ENCODE results near the gene PLD5.
"Not testable (repeated sequence)": the region's sequence is repeated elsewhere in the genome, so short reads cannot be mapped to it uniquely, and the experiment has no call there.

The PLD5 gene

DNA sequence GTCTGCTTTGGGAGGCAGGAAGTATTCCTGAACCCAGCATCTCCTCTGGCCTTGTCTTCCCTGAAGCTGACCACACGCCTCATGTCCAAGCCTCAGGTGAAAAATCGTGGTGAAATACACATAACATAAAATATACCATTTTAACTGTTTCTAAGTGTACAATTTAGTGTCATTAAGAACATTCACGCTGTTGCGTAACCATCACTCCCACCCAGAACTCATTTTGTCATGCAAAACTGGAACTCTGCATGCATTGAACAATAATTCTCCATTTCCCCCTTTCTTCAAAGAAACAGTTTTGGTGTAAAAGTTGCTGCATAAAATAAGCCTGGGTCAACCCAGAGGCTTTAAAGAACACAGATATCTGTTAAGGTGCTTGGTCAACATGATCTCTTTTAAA lies 93.5 kb downstream of the PLD5 start:
- Histone ChIP-seq H3K4me3 (no peak overlapping the region), H3K27ac (no peak overlapping the region)

DNA sequence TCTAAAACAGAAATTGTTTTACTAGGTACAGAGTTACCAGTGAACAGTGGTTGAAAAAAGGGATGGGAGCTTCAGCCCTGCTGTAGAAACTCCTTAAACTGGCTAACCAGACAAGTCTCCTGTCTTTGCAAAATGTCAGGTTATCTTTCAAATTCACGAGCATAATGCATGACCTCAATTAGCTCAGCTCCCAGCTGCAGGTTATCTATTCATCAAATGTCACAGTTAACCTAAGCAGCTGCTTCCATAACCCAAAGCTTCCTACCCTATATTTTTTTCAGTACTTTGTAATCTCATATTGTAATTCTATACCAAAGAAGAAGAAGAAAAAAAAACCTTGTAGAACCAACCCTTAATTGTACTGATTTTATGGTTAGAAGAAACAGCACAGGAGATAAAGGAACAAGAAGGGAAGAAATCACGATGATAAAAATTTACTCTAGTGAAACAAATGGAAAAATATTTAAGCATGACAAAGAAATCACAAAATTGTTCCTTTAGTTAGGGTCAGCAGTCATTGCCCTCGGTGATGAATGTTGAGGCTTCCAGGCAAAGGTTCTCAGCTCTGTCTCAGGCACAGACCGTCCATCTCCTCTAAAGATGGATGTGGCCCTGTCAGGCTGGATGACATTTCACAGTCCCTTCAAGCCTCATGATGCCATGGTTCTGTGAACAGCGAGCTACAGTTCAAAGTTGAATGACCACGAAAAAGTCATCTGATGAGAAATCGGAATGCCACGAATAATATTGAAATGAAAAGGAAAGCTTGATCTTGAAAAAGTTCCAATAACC lies 95.9 kb downstream of the PLD5 start:
- Histone ChIP-seq H3K27ac (no peak overlapping the region), H3K4me3 (no peak overlapping the region)

DNA sequence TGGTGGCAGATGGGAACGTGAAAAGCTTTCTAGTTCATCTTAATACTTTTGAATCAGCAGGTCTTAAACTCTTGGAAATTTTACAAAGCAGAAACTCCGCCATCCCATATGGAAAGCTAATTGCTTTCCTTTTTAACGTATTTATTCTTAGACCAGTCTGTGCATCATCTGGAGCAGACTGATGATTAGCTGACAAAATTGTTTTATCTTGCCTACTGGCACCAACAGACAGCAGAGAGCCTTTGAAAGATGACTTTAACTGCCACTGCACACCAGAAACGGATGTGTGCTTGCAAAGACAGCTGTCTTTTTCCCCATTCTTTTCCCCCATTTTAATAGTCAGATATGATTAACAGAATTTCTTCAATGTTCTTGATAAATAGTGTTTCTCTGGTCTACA lies 97.0 kb downstream of the PLD5 start:
- H3K4me3 ChIP-seq = no peak overlapping the region
- H3K27ac ChIP-seq = no peak overlapping the region

DNA sequence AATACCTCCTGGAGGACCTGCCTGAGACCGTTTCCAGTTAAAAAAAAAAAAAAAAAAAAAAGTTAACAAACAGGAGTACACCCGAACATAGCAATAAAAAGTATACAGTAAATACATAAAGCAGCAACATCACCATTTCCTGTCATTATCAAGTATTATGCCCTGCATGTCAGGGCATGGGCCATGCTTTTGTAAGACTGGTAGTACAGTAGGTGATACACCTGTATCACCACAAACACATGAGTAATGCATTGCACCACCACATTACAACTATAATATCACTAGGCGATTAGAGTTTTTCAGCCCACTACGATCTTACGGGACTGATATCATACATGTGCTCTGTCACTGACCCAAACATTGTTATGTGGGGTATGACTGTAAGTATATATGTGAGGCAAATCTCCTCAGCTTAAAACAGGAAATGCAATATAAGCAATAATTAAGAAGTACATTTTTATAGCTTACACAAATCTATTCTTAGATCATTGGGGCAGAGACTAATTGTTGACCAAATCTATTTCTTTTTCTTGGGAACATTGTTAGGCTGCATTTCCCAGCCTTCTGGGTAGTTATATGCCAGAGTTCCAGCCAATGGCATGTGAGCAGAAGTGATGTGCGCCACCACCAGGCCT lies 98.1 kb downstream of the PLD5 start:
- Histone ChIP-seq H3K27ac (no peak overlapping the region), H3K4me3 (no peak overlapping the region)

DNA sequence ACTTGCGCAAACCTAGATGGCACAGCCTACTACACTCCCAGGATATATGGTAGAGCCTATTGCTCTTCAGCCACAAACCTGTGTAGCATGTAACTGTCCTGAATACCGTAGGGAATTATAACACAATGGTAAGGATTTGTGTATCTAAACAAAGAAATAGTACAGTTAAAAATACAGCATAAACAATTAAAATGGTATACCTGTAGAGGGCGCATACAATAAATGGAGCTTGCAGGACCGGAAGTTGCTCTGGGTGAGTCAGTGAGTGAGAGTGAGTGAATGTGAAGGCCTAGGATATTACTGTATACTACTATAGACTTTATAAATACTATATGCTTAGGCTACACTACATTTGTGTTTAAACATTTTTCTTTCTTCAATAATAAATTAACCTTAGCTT lies 99.3 kb downstream of the PLD5 start:
- H3K27ac ChIP-seq = no peak overlapping the region
- H3K4me3 ChIP-seq = no peak overlapping the region

DNA sequence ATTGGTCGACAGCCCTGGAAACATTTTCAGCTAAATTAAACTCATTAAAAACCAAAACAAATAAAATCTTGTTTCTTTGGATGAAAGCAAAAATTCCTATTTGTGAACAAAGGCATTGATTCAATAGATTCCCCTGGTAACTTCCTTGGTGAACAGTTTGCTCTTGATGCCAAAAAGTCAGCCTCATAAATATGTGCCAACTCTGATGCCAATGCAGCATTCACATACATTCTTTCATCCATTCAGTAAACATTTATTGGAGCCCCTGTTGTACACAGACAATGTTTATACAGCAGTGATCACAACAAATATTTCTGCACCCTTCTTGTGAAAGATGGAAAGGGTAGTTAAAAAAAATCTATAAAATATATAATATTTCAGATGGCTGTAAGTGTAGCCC lies 107.8 kb downstream of the PLD5 start:
- Histone ChIP-seq H3K27ac (no peak overlapping the region), H3K4me3 (no peak overlapping the region)

DNA sequence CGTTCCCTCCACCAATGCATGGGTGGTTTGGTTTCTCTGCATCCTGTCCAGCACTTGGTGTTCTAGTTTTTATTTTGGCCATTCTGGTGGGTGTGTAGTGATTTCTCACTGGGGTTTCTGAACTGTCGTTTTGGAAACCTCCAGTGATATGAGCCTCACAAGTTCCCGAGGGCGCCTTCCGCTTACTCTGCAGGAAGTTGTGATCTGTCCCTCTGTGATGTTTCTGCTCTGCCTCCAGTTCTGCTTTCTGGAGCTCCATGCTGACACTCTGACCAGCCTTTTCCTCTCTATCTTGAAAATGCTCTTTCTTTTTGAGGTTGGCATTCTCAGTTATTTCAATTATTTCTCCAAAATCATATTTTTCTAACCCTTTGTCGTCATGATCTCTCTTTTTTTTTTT lies 111.6 kb downstream of the PLD5 start:
- no peak overlapping the region for H3K27ac ChIP-seq
- no peak overlapping the region for H3K4me3 ChIP-seq

DNA sequence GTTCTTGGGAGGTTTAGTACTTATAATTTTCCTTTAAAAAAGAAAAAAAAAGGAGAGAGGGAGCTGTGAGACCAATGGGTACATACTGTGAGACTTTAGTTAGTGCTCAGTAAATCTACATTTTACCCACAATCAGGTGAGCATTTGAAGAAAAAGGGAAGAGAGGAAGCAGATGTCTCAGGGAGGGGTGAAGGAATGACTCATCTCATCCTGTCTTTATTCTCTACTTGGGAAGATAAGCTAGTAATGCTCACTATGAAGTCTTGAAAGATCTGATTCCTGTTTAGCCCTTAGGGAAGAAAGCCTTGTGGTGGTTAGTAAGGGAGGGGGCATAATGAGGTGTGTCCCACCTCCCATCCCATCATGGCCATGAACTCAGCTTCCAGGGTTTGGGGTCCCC lies 112.6 kb downstream of the PLD5 start:
- H3K4me3 ChIP-seq = no peak overlapping the region
- no peak overlapping the region for H3K27ac ChIP-seq

DNA sequence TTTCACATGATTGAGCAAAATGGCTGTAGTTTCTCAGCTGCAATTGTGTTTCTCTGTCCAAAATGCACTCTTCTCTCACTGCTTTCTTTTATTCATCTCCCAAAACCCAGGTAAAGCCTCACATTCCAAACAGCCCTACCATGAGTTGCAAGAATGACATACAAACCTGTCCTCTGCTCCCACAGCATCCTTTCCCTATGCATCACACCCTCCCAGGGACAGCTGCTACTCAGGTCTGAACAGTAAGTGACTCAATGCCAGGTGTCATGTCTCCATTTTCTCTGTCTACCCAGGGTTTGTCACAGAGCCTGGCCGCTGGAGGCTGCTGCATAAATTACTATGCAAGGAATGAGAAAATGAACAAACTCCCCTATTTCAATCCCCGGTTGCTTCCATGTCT lies 118.5 kb downstream of the PLD5 start:
- Histone ChIP-seq H3K27ac (no peak overlapping the region), H3K4me3 (no peak overlapping the region)

DNA sequence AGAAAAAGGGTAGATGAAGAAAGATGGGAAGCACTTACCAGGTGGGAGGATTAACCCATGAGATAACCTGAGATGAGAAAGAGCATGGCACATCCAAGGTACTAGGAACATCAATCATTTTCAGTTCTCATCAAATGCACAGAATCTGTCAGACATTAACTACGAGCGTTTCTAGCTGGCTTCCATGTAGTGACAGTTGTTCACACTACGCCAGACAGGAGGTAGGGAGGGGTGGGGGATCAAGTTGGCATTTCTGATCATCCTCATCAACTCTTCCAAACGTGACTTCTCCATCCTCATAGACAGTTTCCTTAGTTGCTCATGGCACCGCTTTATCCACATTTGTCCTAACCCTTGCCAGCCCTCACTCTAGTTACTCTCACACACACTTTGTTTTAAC lies 120.2 kb downstream of the PLD5 start:
- H3K27ac ChIP-seq = no peak overlapping the region

DNA sequence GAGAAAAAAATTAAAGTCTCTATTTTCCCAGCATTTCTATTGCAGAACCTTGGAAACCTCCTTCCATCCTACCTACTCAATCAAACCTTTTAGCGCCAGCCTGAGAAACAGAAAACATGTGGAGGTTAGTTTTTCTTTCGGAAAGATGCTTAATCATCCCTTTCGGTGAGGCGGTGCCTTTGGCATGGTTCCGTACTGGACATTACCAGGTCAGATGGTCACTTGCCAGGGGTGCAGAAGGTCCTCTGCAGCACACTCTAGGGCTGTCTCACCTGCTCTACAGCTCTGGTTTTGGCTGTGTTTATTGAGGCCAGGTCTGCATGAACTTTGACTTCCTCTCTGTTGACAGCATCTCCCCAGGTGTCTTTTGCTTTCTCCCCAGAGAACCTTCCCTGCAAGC lies 121.5 kb downstream of the PLD5 start:
- no peak overlapping the region for H3K27ac ChIP-seq
- H3K4me3 ChIP-seq = no peak overlapping the region

More for the DNA sequence above, 120.2 kb downstream of the PLD5 start:
- no peak overlapping the region for H3K4me3 ChIP-seq

DNA sequence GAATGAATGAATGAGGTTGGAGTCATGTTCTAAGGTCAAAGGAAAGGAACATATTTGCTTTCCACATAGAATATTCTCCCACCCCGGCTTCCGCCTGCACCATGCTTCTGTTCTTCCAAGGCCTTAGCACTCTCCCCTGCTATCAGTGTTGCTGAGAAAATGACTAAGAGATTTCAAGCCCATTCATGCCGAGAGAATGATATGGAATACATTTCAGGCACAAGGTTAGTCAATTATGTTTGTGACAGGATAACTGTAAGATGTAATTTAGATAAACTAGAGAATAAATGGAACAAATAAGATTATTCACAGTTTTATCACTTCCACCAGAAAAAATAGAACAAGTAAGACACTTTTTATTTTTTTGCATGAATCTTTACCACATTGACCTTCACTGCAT lies 122.6 kb downstream of the PLD5 start:
- no peak overlapping the region for H3K27ac ChIP-seq
- no peak overlapping the region for H3K4me3 ChIP-seq

DNA sequence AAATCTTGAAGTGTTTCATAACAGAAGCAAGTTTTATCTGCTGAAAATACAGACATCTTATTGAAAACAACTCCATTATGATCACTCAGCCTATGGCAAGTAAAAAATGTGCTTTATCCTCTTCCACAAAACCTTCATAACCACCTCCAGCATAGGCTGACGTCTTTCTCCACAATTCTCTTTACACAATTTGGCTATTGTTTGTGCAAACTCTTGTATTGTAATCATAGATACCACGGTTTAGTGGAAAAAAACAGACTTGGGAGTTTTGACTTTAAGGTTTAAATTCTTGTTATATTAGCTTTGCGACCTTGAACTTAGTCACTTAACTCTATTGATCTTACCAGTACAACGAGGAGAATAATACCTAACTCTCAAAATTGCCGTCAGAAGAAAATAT lies 126.1 kb downstream of the PLD5 start:
- H3K4me3 ChIP-seq = no peak overlapping the region
- no peak overlapping the region for H3K27ac ChIP-seq

DNA sequence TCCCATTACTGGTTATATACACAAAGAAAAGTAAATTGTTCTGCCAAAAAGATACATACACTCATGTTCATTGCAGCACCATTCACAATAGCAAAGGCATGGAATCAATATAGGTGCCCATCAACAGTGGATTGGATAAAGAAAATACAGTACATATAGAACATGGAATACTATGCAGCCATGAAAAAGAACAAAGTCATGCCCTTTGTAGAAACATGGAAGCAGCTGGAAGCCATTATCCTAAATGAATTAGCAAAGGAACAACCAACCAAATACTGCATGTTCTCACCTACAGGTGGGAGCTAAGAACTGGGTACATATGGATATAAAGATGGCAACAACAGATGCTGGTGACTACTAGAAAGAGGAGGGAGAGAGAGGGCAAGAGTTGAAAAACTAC lies 132.6 kb downstream of the PLD5 start:
- H3K4me3 ChIP-seq = no peak overlapping the region
- H3K27ac ChIP-seq = no peak overlapping the region

DNA sequence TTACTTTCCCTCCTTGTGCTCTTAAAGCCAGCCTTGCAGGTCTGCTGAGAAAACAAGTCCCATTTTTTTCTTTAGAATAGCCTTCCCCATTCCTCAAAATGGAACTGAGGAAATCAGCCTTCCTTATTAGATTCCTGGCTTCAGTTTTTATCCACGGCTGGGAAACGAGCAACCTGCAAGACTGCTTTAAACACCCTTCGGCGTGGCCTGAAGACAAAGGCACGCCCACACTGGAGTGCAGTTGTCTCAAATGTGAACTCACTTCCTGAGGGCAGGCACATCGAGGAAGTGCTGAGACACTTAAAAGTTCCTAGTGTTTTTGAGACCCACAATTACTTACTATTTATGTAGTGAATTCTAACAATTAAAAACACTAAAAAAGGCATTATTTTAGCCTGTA lies 148.4 kb downstream of the PLD5 start:
- H3K4me3 ChIP-seq, H3K27ac ChIP-seq: not testable (repeated sequence)

DNA sequence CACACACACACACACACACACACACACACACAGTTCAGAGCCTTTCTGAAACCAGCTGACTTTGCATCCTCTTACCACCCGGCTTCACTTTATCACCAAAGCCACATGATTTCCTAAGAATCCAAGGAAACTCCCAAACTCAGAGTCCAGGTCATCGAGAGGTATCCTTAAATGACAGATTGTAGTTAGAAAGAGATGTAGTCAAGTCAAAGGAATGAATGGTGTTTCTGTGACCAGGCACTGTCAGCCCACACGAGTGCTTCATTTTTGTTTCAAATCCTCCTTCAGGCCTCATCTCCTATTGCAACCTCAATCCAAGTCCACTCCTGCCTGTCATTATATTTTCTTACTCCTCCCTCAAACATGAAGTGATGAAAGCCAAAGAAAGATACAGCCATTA lies 174.1 kb downstream of the PLD5 start:
- H3K27ac ChIP-seq, H3K4me3 ChIP-seq: not testable (repeated sequence)

DNA sequence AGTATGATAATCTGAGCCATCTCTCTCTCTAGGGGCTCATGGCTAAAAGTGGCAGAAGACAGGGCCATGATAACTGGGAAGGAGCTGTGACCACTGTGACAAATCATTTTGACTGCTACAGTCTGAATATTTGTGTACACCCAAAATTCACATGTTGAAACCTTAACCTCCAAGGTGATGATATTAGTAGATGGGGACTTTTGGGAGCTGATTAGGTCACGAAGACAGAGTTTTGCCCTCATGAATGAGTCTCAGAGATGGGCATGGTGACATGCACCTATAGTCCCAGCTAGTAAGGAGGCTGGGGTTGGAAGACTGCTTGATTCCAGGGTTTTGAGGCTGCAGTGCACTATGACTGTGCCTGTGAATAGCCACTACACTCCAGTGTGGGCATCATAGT lies 174.9 kb downstream of the PLD5 start:
- no peak overlapping the region for H3K27ac ChIP-seq
- no peak overlapping the region for H3K4me3 ChIP-seq

DNA sequence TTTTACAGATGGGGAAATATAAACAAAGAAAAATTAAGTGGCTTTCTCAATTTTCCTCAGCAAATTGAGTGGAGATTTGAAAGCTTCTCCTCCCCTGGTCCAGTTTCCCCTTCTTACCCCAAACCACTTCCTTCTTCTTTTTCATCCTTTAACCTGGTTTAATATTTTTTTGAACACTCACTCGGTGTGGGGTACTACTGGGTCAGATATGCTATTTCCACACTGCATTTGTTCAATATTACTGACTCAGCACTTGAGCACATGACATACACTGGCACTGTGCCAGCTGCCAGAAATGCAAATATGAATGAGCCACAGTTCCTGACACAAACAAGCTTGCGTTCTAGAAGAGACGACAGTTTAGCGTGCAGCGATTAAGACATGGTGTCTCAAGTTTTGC lies 193.6 kb downstream of the PLD5 start:
- H3K4me3 ChIP-seq, H3K27ac ChIP-seq: not testable (repeated sequence)

DNA sequence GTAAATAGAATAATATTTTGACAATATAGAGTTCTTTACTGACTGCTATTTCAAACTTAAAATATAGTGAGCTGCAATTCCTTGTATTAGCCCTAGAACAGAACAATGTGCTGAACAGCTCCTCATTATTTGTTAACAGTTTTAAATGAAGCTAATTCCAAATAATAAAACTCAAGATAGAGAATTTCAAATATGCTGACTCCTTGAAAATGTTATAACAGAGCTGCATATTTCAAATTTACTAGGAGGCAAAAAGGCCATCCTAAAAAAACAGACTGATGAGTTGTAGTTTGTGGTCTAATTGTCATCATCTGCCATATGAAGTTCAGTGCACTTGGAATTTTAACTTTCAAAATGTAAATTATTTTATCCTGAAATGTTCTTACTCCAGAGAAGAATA lies 197.1 kb downstream of the PLD5 start:
- H3K27ac ChIP-seq = not testable (repeated sequence)

DNA sequence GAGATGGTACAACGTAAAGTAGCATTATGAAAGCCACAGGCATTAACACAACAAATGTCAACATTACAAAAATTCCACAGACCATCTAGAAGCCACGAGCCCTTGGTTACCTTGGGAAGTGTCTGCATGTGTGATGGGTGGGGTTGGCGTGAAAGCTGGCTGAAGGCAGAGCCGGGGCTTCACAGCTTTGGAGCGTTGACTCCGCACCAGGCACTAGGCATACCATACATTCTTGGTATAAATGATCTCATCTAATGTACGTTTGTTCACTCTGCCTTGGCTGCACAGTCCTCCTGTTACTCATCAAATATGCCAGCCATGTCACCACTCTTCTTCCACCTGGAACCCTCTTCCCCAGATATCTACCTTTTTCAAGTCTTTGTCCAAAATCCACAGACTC lies 202.5 kb downstream of the PLD5 start:
- H3K27ac ChIP-seq = not testable (repeated sequence)

More for the DNA sequence above, 197.1 kb downstream of the PLD5 start:
- not testable (repeated sequence) for H3K4me3 ChIP-seq

DNA sequence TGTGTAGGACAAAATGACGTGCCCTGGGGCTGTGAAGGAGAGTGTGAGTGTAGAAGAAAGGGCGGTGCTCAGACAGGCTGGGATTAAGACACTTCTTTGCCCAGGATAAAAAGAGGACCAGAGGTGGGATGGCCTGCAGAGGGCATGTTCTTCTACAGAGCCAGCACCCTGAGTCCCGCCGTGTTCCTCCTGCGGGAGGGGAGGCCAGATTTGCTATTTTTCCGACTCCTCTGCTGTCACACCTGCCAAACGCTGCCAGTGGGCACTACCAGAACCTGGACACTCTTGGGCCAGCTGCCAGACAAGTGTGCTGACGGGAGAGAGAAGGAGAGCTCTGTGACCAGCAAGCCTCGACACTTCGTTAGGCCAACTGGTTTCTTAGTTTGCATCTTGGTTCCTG lies 206.4 kb downstream of the PLD5 start:
- H3K4me3 ChIP-seq = no peak overlapping the region

More for the DNA sequence above, 202.5 kb downstream of the PLD5 start:
- H3K4me3 ChIP-seq = not testable (repeated sequence)

DNA sequence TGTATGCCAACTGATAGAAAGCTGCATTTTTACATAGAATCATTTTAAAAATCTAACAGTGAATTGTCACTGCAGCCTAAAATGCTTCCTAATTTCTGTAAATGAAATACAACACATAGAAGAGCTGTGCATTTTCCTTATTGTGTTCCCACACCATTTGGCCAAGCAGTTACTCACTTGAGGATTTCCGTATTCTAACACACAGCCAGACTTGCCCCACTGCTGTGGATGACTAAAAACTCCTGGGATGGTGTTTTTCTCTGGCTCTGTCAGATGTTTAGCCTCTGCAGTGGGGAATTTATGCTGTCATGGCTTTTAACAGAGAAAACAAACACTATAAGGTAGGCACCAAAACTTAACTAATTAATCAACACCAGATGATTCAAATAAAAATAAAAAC lies 209.6 kb downstream of the PLD5 start:
- H3K4me3 ChIP-seq, H3K27ac ChIP-seq: not testable (repeated sequence)

More for the DNA sequence above, 206.4 kb downstream of the PLD5 start:
- no peak overlapping the region for H3K27ac ChIP-seq
